Fibroblast of villous mesenchyme (primary cell): ENCODE results near the gene TTBK1. TPM values are rescaled to one million over a fixed set of nuclear protein-coding genes. Genes with fewer than 3 reads are reported as not detected.

Source experiments
- DNase-seq: peaks from one replicate; pipeline ENCODE4 v3.0.0-alpha.2; 2010; ENCODE audit warnings: low read depth
- H3K4me3 ChIP-seq: 2 replicates; pipeline ENCODE4 v1.5.1; 2011; ENCODE audit warnings: low read depth, mild to moderate bottlenecking, low read length
- total RNA-seq: library from RNA; depleted of rRNA; stranded (reverse); fragments of >200 nt; gene quantifications from 2 replicates; pipeline ENCODE4 v1.2.3, GENCODE V29; 2012
- TF ChIP-seq, protein P1 (sequence below): IDR thresholded peaks from 2 replicates; pipeline ENCODE4 v1.5.1; 2012; ENCODE audit warnings: low read depth, mild to moderate bottlenecking, low read length; ENCODE audit not compliant: insufficient read depth

The TTBK1 gene
- total RNA-seq, 1 donor = not detected

DNA sequence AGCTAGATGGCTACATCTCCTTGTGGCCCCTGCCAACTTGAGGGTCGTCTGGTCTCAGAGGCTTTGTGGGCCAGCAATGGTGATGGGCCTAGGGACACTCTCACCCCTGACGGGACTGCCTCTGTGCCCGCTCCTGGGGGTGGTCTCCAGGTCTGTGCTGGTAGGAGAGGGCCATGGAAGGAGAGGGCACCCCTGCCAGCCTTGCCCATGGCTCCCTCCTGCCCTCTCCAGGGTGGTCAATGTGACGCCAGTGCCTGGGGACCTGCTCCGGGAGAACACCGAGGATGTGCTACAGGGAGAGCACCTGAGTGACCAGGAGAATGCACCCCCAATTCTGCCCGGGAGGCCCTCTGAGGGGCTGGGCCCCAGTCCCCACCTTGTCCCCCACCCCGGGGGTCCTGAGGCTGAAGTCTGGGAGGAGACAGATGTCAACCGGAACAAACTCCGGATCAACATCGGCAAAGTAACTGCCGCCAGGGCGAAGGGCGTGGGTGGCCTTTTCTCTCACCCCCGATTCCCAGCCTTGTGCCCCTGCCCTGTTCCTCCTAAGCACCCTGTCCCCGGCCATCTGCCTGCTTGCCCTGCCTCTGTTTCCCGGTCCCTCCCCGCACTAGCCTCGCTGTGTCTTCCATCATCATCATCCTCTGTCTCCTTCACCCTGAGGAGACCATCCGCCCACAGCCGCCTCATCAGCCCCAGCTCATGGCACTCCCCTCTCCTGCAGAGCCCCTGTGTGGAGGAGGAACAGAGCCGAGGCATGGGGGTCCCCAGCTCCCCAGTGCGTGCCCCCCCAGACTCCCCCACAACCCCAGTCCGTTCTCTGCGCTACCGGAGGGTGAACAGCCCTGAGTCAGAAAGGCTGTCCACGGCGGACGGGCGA lies 15.8 kb downstream of the TTBK1 start:
- no peak for DNase-seq
- no peak overlapping the region for H3K4me3 ChIP-seq
- TF ChIP-seq, protein P1, sequence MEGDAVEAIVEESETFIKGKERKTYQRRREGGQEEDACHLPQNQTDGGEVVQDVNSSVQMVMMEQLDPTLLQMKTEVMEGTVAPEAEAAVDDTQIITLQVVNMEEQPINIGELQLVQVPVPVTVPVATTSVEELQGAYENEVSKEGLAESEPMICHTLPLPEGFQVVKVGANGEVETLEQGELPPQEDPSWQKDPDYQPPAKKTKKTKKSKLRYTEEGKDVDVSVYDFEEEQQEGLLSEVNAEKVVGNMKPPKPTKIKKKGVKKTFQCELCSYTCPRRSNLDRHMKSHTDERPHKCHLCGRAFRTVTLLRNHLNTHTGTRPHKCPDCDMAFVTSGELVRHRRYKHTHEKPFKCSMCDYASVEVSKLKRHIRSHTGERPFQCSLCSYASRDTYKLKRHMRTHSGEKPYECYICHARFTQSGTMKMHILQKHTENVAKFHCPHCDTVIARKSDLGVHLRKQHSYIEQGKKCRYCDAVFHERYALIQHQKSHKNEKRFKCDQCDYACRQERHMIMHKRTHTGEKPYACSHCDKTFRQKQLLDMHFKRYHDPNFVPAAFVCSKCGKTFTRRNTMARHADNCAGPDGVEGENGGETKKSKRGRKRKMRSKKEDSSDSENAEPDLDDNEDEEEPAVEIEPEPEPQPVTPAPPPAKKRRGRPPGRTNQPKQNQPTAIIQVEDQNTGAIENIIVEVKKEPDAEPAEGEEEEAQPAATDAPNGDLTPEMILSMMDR = no peak

DNA sequence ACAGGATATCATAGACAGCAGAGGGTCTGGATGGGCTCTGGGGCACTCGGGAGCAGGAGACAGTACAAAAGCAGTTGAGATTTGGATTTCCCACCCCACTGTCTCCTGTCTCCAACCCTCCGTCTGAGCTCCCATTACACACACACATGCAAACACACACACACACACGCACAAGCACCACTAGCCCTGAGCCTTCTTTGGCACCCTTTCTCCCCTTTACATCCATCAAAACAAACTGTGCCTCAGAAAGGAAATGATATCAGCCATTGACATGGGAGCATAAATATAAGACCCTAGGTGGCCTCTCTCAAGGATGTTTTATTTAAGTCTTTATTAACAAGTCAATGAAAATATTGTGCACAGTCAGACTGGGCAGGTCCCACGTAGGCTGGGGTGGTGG lies 17.5 kb downstream of the TTBK1 start:
- DNase-seq = no peak
- no peak overlapping the region for H3K4me3 ChIP-seq
- TF ChIP-seq, protein P1 = no peak

DNA sequence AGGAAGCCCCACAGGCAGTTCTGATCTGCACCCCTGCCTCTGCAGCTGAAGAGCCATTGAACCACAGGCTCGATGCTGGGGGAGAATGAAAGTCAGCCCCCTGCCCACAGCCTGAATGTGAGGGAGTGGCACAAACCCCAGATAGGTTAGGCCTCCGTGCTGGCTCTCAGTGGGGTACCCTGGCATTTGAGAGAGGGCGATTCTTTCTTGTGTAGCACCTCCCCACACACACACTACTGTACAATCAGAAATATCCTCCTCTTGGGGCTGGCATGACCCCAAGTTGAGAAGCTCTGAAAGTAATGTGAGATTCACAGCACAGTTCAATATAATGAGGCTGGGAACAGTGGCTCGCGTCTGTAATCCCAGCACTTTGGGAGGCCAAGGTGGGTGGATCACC lies 17.9 kb downstream of the TTBK1 start:
- TF ChIP-seq, protein P1 = no peak
- DNase-seq = no peak

GRCh38 chr6:43262000-43262779 lies 18.9 kb downstream of the TTBK1 start:
- no peak overlapping the region for H3K4me3 ChIP-seq
- DNase-seq = no peak
- TF ChIP-seq, protein P1 = no peak

More for the DNA sequence above, 17.9 kb downstream of the TTBK1 start:
- no peak overlapping the region for H3K4me3 ChIP-seq

GRCh38 chr6:43262780-43263313 lies 19.6 kb downstream of the TTBK1 start:
- no peak for DNase-seq
- TF ChIP-seq, protein P1 = no peak
- no peak overlapping the region for H3K4me3 ChIP-seq

DNA sequence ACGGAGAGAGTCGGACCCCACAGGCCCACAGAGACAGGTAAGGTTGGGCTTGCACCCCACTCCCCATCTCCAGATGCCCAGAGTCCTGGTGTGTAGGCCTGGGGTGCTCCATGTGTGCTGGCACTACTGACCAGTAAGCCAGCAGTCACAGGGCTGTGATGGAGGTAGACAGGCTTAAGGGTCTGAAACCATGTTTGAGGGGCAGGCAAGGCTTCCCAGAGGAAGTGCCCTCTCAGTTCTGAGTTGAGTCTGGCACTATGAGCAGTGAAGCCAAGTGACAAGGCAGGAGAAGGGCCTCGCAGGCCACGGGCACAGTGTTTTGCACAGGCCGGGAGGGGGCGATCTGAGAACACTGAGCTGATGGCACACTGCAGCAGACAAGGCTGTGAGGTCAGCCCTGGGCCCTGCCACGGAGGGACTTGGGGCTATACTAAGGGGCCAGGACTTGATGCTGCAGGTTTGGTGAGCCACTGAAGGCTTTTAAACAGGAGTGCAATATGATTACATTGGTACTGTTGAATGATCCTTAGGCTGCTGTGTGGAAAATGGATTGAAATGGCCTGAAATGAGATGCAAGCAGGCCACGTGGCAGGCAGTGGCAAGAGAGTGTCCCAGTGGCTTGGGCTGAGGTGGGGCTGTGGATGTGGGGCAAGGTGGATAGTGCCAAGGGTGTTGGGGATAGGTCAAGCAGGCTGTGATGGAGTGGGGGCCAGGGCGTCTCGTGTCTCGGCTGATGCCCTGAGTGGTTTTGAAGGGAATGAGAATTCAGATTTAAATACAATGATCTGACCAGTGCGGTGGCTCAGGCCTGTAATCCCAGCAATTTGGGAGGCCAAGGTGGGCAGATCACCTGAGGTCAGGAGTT lies 20.3 kb downstream of the TTBK1 start:
- no peak overlapping the region for H3K4me3 ChIP-seq
- peak; percentile 65 for DNase-seq
- TF ChIP-seq, protein P1 = peak; percentile 82
